DMS114 treated with DMSO at 0.1 percent for 48 hours (cell line): ENCODE data around the gene FAM3C.
"Not testable (repeated sequence)": the region's sequence is repeated elsewhere in the genome, so short reads cannot be mapped to it uniquely, and the experiment has no call there.

ENCODE experiments used
- DNase-seq: peaks from one replicate; lab custom pipeline; 2025; ENCODE audit not compliant: unreplicated experiment; lab: John Stamatoyannopoulos, UW

The FAM3C gene

GRCh38 chr7:121395961-121396757 lies at the start of gene FAM3C:
Gene FAM3C, minus strand, starts transcription at chr7:121396308. Its CDS starts 13,339 bp downstream, at chr7:121382969.
- DNase-seq, result peak; percentile 78

GRCh38 chr7:121442845-121443244 lies 46.7 kb upstream of the FAM3C start:
- no peak for DNase-seq

- DNase-seq, result no peak
Measured at GRCh38 chr7:121440857-121441503, 44.9 kb upstream of the FAM3C start.

GRCh38 chr7:121438043-121438955 lies 42.2 kb upstream of the FAM3C start:
- DNase-seq, result not testable (repeated sequence)

- no peak for DNase-seq
Measured at GRCh38 chr7:121437470-121437869, 41.4 kb upstream of the FAM3C start.

GRCh38 chr7:121436688-121437087 lies 40.6 kb upstream of the FAM3C start:
- DNase-seq, result no peak

- no peak for DNase-seq
Measured at GRCh38 chr7:121436136-121436535, 40.0 kb upstream of the FAM3C start.

DNA sequence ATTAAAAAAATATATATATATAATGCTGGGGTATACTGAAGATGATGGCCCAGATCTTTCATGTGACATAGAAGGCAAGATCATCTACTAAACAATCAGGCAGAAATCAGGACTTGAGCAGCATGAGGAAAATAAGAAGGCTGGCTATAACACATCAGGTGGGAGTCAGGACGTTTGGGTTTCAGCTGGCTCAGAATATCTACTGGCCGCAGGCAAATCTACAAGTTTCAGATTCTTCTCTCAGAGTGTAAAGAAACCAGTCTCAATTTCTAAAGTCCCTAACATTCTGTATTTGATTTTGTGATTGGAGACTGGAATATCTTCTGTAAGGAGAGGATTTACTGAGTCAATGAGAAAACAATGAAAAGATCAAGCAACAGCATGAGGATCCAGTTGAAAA lies 37.7 kb upstream of the FAM3C start:
- no peak for DNase-seq

DNA sequence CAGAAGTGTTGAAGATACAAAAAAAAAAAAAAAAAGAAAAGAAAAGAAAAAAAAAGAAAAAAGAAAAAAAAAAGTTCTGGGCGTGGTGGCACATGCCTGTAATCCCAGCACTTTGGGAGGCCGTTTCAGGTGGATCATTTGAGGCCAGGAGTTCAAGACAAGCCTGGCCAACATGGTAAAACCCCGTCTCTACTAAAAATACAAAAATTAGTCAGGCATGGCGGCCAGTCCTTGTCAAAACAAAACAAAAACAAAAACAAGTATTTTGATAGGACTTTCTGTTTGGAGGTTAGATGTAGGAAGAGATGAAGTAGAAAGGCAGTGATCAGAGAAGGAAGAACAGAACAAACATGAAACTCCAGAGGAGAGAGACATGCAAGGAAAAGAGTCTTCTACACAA lies 36.4 kb upstream of the FAM3C start:
- not testable (repeated sequence) for DNase-seq

DNA sequence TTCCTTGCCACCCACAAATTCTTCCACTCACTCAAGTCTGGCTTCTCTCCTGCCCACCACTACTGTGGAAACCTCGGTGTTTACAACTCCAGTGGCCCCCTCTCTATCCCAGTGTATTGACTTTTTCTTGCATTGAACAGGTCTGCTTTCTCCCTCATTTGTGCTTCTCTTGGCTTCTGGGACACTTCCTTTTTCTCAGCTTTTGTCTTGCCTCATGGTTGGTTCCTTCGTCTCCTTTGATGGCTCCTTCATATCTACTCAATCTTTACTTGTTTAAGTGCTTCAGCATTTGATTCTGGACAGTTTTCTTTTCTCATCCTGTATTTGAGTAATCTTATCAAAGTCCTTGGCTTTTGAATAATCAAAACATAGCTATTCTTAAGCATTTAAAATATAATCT lies 35.9 kb upstream of the FAM3C start:
- DNase-seq, result no peak

DNA sequence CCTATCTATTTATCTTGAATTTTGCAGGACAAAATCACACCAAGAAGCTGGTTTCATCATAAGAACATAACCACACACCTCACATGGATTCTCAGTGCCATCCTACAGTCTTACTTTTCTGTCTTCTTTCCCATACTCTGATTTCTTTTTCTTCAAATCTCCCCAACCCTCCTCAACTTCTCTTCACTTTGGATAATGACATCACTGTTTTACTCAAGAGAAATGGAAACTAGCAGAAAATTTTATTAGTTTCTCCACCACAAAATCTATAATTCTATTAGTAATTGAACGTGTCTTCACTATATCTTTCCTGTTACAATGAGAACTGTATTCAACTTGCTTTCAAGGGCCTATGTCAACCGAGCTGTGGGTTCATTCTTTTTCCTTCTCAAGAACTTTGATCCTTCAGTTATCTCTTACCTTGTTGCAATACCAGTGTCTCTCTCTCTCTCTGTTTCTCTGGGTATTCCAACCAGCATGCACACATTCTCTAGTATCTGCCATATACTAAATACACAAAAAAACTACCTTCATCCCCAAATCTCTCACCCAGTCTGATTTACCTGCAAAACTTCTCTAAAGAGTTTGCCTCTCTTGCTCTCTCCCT lies 35.4 kb upstream of the FAM3C start:
- DNase-seq, result no peak

DNA sequence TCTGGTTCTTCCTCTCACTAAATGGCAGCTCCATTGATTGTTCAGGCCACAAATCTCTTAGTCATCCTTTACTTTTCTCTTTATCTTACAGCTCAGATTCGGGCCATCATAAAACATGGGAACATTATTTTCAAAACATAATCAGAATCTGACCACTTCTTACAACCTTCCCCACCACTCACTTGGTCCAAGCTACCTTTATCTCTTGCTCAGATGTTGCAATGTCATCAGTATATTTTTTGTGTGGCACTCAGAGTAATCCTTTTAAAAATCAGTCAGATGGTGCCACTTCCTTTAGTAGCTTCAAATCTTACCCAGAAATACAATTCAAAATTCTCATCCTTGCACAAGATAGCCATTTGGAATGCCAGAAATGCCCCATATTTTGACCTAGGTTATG lies 34.5 kb upstream of the FAM3C start:
- DNase-seq, result no peak

GRCh38 chr7:121429798-121430197 lies 33.7 kb upstream of the FAM3C start:
- no peak for DNase-seq

GRCh38 chr7:121428855-121429489 lies 32.9 kb upstream of the FAM3C start:
- no peak for DNase-seq

DNA sequence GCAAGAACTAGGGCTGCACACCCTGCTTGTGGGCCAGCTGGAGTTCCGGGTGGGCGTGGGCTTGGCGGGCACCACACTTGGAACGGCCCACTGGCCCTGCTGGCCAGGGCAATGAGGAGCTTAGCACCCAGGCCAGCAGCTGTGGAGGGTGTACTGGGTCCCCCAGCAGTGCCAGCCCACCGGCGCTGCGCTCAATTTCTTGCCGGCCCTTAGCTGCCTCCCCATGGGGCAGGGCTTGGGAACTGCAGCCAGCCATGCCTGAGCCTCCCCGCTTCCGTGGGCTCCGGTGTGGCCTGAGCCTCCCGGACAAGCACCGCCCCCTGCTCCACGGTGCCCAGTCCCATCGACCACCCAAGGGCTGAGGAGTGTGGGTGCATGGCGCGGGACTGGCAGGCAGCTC lies 25.6 kb upstream of the FAM3C start:
- DNase-seq, result not testable (repeated sequence)

DNA sequence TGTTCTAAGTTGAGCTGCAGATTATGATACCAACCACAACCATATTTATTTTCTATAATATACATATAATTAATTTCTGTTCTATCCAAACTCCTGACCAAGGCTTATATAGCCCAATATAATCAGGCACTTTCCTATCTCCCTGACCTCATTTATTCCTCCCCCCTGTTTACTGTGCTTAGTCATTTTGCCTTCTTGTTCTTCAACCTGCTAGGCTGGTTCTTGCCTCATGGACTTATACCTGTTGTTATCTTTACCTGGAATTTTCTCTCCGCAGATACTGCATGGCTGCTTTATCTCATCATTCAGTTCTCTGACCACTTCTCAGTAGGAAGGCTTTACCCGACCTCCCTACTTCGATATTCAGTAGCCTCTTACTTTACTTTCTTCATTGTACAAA lies 24.9 kb upstream of the FAM3C start:
- no peak for DNase-seq

GRCh38 chr7:121419201-121420148 lies 23.4 kb upstream of the FAM3C start:
- no peak for DNase-seq

GRCh38 chr7:121416533-121416932 lies 20.4 kb upstream of the FAM3C start:
- DNase-seq, result no peak

DNA sequence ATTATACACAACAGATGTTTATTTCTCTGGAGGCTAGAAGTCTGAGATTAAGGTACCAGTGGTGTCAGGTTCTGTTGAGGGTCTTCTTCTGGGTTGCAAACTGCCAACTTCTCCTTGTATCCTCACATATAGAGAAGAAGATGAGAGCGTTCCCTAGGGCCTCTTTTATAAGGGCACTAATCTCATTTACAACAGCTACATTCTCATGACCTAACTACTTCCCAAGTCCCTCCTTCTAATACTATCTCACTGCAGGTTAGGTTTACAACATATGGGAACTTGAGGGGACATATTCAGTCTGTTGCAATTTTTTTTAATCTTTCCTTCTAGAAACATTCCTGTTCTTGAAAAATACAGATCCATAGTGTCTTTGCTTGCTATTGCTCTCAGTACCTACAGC lies 18.3 kb upstream of the FAM3C start:
- no peak for DNase-seq

- no peak for DNase-seq
Measured at GRCh38 chr7:121411597-121411979, 15.5 kb upstream of the FAM3C start.
